CD4-positive, alpha-beta T cell (primary cell): Measurements from ENCODE around the gene FGD1. TPM values are rescaled to one million over a fixed set of nuclear protein-coding genes. Genes with fewer than 3 reads are reported as not detected.

Experiments
- ATAC-seq: fragments of 200-7000 bp; cut with Tn5 transposase; one replicate; pipeline ENCODE4 v1.10.0; 2022; ENCODE audit warnings: mild to moderate bottlenecking; ENCODE audit not compliant: poor library complexity
- CTCF ChIA-PET: fragments of 350-600 bp; sonication (Branson Sonifier 250); formaldehyde crosslinking; loops from one replicate; lab custom pipeline; 2021; ENCODE audit warnings: antibody characterized with exemption, inconsistent platforms; lab: Charles Lee
- POLR2A ChIA-PET: fragments of 350-600 bp; sonication (Branson Sonifier 250); formaldehyde crosslinking; loops from one replicate; lab custom pipeline; 2021; ENCODE audit warnings: antibody characterized with exemption, inconsistent platforms; lab: Charles Lee
- DNase-seq, 14 experiments: peaks; one replicate each; pipeline ENCODE4 v3.0.0-alpha.2; 2013 to 2020; ENCODE audit warnings: mixed read lengths in 2 of 14
- H3K27ac ChIP-seq, 2 donors: one replicate each; pipeline versions ENCODE4 v1.5.1 to v1.7.0; 2013; ENCODE audit warnings: low read length in 2 of 2, low read depth in 1 of 2, mild to moderate bottlenecking in 1 of 2
- H3K27me3 ChIP-seq, 2 experiments: 1 replicate in 1 of 2; 2 replicates in 1 of 2; pipeline versions ENCODE4 v1.6.1 to v1.7.0; 2013; ENCODE audit warnings: low read length in 2 of 2, control low read depth in 1 of 2, mild to moderate bottlenecking in 1 of 2, moderate library complexity in 1 of 2; ENCODE audit not compliant: insufficient read depth in 2 of 2, control insufficient read depth in 1 of 2
- H3K36me3 ChIP-seq: one replicate; pipeline ENCODE4 v1.6.1; 2013; ENCODE audit warnings: low read length, control low read depth; ENCODE audit not compliant: insufficient read depth
- H3K4me1 ChIP-seq: one replicate; pipeline ENCODE4 v1.6.1; 2013; ENCODE audit warnings: low read length, control low read depth; ENCODE audit not compliant: insufficient read depth
- H3K4me3 ChIP-seq: one replicate; pipeline ENCODE4 v1.5.1; 2013; ENCODE audit warnings: mild to moderate bottlenecking, low read length, moderate library complexity
- H3K9me3 ChIP-seq, 2 experiments: 1 replicate in 1 of 2; 2 replicates in 1 of 2; pipeline versions ENCODE4 v1.6.1 to v1.7.0; 2013; ENCODE audit warnings: low read length in 2 of 2, mild to moderate bottlenecking in 2 of 2, control low read depth in 1 of 2, moderate library complexity in 1 of 2; ENCODE audit not compliant: control insufficient read depth in 1 of 2, insufficient read depth in 1 of 2
- H3K27ac Mint-ChIP-seq: one replicate; pipeline ENCODE4 v1.8.0; 2020; ENCODE audit warnings: mixed read lengths
- H3K27me3 Mint-ChIP-seq: one replicate; pipeline ENCODE4 v1.8.0; 2021; ENCODE audit warnings: mixed read lengths
- H3K36me3 Mint-ChIP-seq: one replicate; pipeline ENCODE4 v1.8.0; 2021; ENCODE audit warnings: low read depth, mixed read lengths
- H3K4me1 Mint-ChIP-seq: one replicate; pipeline ENCODE4 v1.8.0; 2021; ENCODE audit warnings: low read depth, mixed read lengths
- H3K4me3 Mint-ChIP-seq: one replicate; pipeline ENCODE4 v1.8.0; 2020; ENCODE audit warnings: mild to moderate bottlenecking, mixed read lengths
- H3K9me3 Mint-ChIP-seq: one replicate; pipeline ENCODE4 v1.8.0; 2020; ENCODE audit warnings: mixed read lengths
- intact Hi-C, 2 experiments: fragments of 100-400 bp; cut with DNase I in 1 of 2; cut with micrococcal nuclease in 1 of 2; formaldehyde crosslinking; loops; one replicate each; pipeline versions ENCODE4 v1.15.1 to v1.9.0; 2023 to 2025; cut with DNase I, micrococcal nuclease
- total RNA-seq, 174 experiments: library from RNA in 2 of 174; stranded (reverse) in 2 of 174; gene quantifications; one replicate each; pipeline ENCODE4 v1.2.3 and lab custom pipeline; 2021 to 2026
- TF ChIP-seq, protein P1 (sequence below): fragments of 200-600 bp; IDR thresholded peaks from one replicate; pipeline ENCODE4 v1.8.0; 2022; ENCODE audit warnings: antibody characterized with exemption, mild to moderate bottlenecking

Gene FGD1
- total RNA-seq, 2 experiments from 2014 or later, result 0.06 TPM; not detected in 1

DNA sequence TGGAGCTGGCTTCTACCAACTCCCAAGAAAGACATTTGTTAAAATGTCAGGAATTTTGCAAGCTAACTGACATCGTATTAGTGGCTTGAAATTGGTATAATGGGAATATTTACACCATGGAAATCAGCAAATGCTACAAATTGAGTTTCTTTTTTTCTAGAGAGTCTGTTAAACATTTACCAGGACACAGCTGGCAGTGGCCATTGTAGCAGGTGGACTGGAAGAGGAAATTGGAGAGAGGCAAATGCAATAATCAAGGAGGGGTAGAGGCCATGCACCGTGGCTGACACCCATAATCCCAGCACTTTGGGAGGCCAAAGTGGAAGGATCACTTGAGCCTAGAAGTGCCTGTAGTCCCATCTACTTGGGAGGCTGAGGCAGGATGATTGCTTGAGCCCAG, 88.8 kb downstream of the FGD1 start:
- Histone ChIP-seq H3K36me3 (no peaks in the 10 kb centered on the region), H3K27me3 (no peaks in the 10 kb centered on the region), H3K9me3 (no peaks in the 10 kb centered on the region), H3K4me1 (no peaks in the 10 kb centered on the region), H3K27ac (no peak overlapping the region), H3K4me3 (no peak overlapping the region)
- Mint-ChIP-seq H3K4me3 (no peak overlapping the region), H3K36me3 (no peaks in the 10 kb centered on the region), H3K27me3 (peaks cover 7% of the 10 kb centered on the region), H3K4me1 (peaks cover 7% of the 10 kb centered on the region), H3K27ac (no peak overlapping the region), H3K9me3 (no peaks in the 10 kb centered on the region)
- ChIA-PET POLR2A (no interaction called here), CTCF (no interaction called here)
- ATAC-seq (no peak), DNase-seq (no peak)
- TF ChIP-seq, protein P1, sequence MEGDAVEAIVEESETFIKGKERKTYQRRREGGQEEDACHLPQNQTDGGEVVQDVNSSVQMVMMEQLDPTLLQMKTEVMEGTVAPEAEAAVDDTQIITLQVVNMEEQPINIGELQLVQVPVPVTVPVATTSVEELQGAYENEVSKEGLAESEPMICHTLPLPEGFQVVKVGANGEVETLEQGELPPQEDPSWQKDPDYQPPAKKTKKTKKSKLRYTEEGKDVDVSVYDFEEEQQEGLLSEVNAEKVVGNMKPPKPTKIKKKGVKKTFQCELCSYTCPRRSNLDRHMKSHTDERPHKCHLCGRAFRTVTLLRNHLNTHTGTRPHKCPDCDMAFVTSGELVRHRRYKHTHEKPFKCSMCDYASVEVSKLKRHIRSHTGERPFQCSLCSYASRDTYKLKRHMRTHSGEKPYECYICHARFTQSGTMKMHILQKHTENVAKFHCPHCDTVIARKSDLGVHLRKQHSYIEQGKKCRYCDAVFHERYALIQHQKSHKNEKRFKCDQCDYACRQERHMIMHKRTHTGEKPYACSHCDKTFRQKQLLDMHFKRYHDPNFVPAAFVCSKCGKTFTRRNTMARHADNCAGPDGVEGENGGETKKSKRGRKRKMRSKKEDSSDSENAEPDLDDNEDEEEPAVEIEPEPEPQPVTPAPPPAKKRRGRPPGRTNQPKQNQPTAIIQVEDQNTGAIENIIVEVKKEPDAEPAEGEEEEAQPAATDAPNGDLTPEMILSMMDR, result no peak
- intact Hi-C loops, result no loop called here

DNA sequence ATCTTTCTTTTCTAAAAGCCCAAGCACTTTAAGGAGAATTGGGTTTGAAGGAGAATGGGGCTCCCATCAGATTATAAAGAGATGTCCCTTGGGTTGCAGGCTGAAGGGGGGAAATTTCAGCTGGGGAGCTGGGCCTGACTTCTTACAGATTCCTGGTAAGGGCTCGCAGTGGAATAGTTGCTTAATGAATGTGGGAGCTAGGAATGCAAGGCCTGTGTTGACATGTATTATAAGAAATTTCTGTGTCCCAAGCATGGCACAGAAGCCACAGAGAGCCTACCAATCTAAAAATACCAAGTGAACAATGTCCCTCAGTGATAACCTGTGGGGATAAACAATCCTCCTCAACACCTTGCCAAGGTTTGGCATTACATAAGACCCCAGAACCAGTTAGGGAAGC, 98.9 kb downstream of the FGD1 start:
- DNase-seq (no peak), ATAC-seq (no peak)
- Histone ChIP-seq H3K27ac (no peak overlapping the region), H3K36me3 (no peaks in the 10 kb centered on the region), H3K9me3 (no peaks in the 10 kb centered on the region), H3K4me1 (no peaks in the 10 kb centered on the region), H3K27me3 (no peaks in the 10 kb centered on the region), H3K4me3 (no peak overlapping the region)
- peaks cover 1% of the 10 kb centered on the region for H3K27me3 Mint-ChIP-seq
- no peak overlapping the region for H3K4me3 Mint-ChIP-seq
- intact Hi-C loops, result no loop called here
- ChIA-PET POLR2A (no interaction called here), CTCF (no interaction called here)
- no peaks in the 10 kb centered on the region for H3K36me3 Mint-ChIP-seq
- H3K4me1 Mint-ChIP-seq, result no peaks in the 10 kb centered on the region
- H3K9me3 Mint-ChIP-seq, result no peaks in the 10 kb centered on the region
- TF ChIP-seq, protein P1, result no peak
- no peak overlapping the region for H3K27ac Mint-ChIP-seq

Other genes with a start within 250 kb of the FGD1 start
- gene WNK3, start 138.2 kb downstream of the FGD1 start, total RNA-seq, result under 1 TPM; 0.16 to 0.25 TPM
- gene TSR2, start 55.8 kb downstream of the FGD1 start, total RNA-seq, result 10 to 100 TPM; 36.3 to 36.5 TPM
- 10 to 100 TPM; 21.5 to 22.8 TPM for gene GNL3L, start 34.0 kb upstream of the FGD1 start, total RNA-seq